B cell (primary cell): ENCODE data around the gene LAIR1.
"Not testable (repeated sequence)": the region's sequence is repeated elsewhere in the genome, so short reads cannot be mapped to it uniquely, and the experiment has no call there.

Experiments used
- EZH2 ChIP-seq: IDR thresholded peaks from 2 replicates; pipeline ENCODE4 v1.6.1; 2012; ENCODE audit warnings: borderline replicate concordance, low read depth, mild to moderate bottlenecking, moderate library complexity, low read length; ENCODE audit not compliant: insufficient read depth, poor library complexity, severe bottlenecking
- TF ChIP-seq, protein P1 (sequence below): fragments of 200-600 bp; IDR thresholded peaks from one replicate; pipeline ENCODE4 v1.8.0; 2022; ENCODE audit warnings: antibody characterized with exemption, mild to moderate bottlenecking

DNA sequence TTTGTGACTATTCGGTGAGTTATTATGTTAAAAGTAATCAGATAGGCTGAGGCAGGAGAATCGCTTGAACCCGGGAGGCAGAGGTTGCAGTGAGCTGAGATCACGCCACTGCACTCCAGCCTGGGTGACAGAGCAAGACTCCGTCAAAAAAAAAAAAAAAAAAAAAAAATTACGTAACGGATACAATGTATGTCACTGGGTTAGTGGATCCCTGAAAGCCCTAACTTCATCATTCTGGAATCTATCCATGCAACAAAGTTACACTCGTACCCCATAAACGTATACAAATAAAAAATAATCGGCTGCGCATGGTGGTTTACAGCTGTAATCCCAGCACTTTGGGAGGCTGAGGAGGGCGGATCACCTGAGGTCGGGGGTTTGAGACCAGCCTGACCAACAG, 17.3 kb upstream of the LAIR1 start:
- TF ChIP-seq, protein P1, sequence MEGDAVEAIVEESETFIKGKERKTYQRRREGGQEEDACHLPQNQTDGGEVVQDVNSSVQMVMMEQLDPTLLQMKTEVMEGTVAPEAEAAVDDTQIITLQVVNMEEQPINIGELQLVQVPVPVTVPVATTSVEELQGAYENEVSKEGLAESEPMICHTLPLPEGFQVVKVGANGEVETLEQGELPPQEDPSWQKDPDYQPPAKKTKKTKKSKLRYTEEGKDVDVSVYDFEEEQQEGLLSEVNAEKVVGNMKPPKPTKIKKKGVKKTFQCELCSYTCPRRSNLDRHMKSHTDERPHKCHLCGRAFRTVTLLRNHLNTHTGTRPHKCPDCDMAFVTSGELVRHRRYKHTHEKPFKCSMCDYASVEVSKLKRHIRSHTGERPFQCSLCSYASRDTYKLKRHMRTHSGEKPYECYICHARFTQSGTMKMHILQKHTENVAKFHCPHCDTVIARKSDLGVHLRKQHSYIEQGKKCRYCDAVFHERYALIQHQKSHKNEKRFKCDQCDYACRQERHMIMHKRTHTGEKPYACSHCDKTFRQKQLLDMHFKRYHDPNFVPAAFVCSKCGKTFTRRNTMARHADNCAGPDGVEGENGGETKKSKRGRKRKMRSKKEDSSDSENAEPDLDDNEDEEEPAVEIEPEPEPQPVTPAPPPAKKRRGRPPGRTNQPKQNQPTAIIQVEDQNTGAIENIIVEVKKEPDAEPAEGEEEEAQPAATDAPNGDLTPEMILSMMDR, result not testable (repeated sequence)
- not testable (repeated sequence) for TF ChIP-seq EZH2
